OCI-LY1 (cell line): ENCODE measurements around the gene SAMD9.
"Not testable (repeated sequence)": the region's sequence is repeated elsewhere in the genome, so short reads cannot be mapped to it uniquely, and the experiment has no call there.

ENCODE experiments used
- H2AFZ ChIP-seq: fragments of 200-600 bp; sonication (generic), shearing (Covaris generic); 2 replicates; pipeline ENCODE4 v1.6.0; 2014; ENCODE audit warnings: antibody characterized with exemption, mild to moderate bottlenecking, low read length
- H3F3A ChIP-seq: fragments of 200-600 bp; sonication (generic), shearing (Covaris generic); 2 replicates; pipeline ENCODE4 v1.6.0; 2014; ENCODE audit warnings: mild to moderate bottlenecking, antibody characterized with exemption, low read length, moderate library complexity; ENCODE audit not compliant: insufficient read depth
- H3K27ac ChIP-seq: fragments of 200-600 bp; sonication (generic); 2 replicates; pipeline ENCODE4 v1.5.1; 2014; ENCODE audit warnings: low read length, mixed run types, mild to moderate bottlenecking, low read depth; ENCODE audit not compliant: poor library complexity, severe bottlenecking
- H3K27me3 ChIP-seq: fragments of 200-600 bp; sonication (generic); 2 replicates; pipeline ENCODE4 v1.6.0; 2014; ENCODE audit warnings: antibody characterized with exemption, mild to moderate bottlenecking, low read length, moderate library complexity; ENCODE audit not compliant: insufficient read depth
- H3K36me3 ChIP-seq: fragments of 200-600 bp; sonication (generic); 2 replicates; pipeline ENCODE4 v1.6.1; 2014; ENCODE audit warnings: mild to moderate bottlenecking, antibody characterized with exemption, low read length, moderate library complexity, mixed read lengths; ENCODE audit not compliant: insufficient read depth
- H3K4me1 ChIP-seq: fragments of 200-600 bp; sonication (generic); 2 replicates; pipeline ENCODE4 v1.5.1; 2014; ENCODE audit warnings: mild to moderate bottlenecking, low read length, moderate library complexity; ENCODE audit not compliant: insufficient read depth, severe bottlenecking
- H3K4me2 ChIP-seq: fragments of 200-600 bp; sonication (generic), shearing (Covaris generic); 2 replicates; pipeline ENCODE4 v1.6.1; 2014; ENCODE audit warnings: low read length
- H3K4me3 ChIP-seq: fragments of 200-600 bp; sonication (generic); 2 replicates; pipeline ENCODE4 v1.5.1; 2014; ENCODE audit warnings: low read length, low read depth, mild to moderate bottlenecking, mixed read lengths; ENCODE audit not compliant: poor library complexity, severe bottlenecking
- H3K79me2 ChIP-seq: fragments of 200-600 bp; shearing (Covaris generic); 2 replicates; pipeline ENCODE4 v1.6.1; 2016; ENCODE audit warnings: mixed run types, low read length, mixed read lengths; ENCODE audit not compliant: insufficient read depth
- H3K9ac ChIP-seq: fragments of 200-600 bp; sonication (generic), shearing (Covaris generic); 2 replicates; pipeline ENCODE4 v1.6.1; 2014; ENCODE audit warnings: mild to moderate bottlenecking, low read length, mixed read lengths
- H3K9me2 ChIP-seq: fragments of 200-600 bp; sonication (generic), shearing (Covaris generic); 2 replicates; pipeline ENCODE4 v1.6.1; 2014; ENCODE audit warnings: low read depth, mild to moderate bottlenecking, low read length, mixed read lengths
- H3K9me3 ChIP-seq: fragments of 200-600 bp; shearing (Covaris generic); 2 replicates; pipeline ENCODE4 v1.6.1; 2014; ENCODE audit warnings: low read length, mixed read lengths
- H4K20me1 ChIP-seq: fragments of 200-600 bp; sonication (generic), shearing (Covaris generic); 2 replicates; pipeline ENCODE4 v1.6.0; 2016; ENCODE audit warnings: mild to moderate bottlenecking, low read length; ENCODE audit not compliant: insufficient read depth
- EZH2 ChIP-seq: fragments of 200-600 bp; sonication (generic), shearing (Covaris generic); IDR thresholded peaks from 2 replicates; pipeline ENCODE4 v1.8.0; 2017; ENCODE audit warnings: borderline replicate concordance, mixed run types, mild to moderate bottlenecking, antibody characterized with exemption, low read length, moderate library complexity, mixed read lengths
- TF ChIP-seq, protein P1 (sequence below): fragments of 200-600 bp; sonication (generic), shearing (Covaris generic); IDR thresholded peaks from 2 replicates; pipeline ENCODE4 v1.5.1; 2017; ENCODE audit warnings: mild to moderate bottlenecking, antibody characterized with exemption, low read length, moderate library complexity, mixed read lengths

The SAMD9 gene

DNA sequence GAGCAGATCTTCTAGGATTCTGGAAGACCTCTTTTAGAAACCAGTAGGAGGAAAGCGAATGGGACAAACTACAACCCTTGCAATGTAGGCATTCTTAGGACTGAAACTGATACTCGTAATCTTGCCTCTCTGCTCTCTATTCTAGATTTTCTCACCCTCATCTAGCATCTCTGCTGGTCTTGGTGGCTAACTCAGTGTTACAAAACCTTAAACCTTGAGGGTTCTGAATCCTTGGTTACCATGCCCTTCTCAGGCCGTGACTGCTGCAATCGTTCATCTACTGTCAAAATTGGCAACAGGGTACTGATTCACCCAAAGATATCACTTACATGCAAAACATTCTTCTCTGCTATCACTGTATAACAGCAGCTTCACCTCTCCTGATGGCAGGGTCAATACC, 55.2 kb downstream of the SAMD9 start:
- H3K4me3 ChIP-seq = no peak overlapping the region
- H3K27ac ChIP-seq = no peak overlapping the region

DNA sequence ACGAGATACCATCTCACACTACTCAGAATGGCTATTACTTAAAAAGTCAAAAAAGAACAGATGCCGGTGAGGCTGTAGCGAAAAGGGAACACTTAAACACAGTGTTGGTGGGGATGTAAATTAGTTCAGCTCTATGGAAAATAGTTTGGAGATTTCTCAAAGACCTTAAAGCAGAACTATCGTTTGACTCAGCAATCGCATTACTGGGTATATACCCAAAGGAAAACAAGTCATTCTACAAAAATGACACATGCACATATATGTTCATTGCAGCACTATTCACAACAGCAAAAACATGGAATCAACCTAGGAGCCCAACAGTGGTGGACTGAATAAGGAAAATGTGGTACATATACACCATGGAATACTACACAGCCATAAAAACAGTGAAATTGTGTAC, 56.9 kb downstream of the SAMD9 start:
- no peak overlapping the region for H3K4me2 ChIP-seq
- H3K4me1 ChIP-seq = no peaks in the 10 kb centered on the region
- H3K9me3 ChIP-seq = peaks cover 3% of the 10 kb centered on the region; the same call in 1 of the 2 replicates
- no peak overlapping the region for H3K9ac ChIP-seq
- H3K9me2 ChIP-seq = no peaks in the 10 kb centered on the region
- H3K27ac ChIP-seq = no peak overlapping the region
- H3F3A ChIP-seq = no peaks in the 10 kb centered on the region
- no peaks in the 10 kb centered on the region for H3K36me3 ChIP-seq
- H2AFZ ChIP-seq = no peak overlapping the region
- no peak for TF ChIP-seq EZH2
- TF ChIP-seq, protein P1, sequence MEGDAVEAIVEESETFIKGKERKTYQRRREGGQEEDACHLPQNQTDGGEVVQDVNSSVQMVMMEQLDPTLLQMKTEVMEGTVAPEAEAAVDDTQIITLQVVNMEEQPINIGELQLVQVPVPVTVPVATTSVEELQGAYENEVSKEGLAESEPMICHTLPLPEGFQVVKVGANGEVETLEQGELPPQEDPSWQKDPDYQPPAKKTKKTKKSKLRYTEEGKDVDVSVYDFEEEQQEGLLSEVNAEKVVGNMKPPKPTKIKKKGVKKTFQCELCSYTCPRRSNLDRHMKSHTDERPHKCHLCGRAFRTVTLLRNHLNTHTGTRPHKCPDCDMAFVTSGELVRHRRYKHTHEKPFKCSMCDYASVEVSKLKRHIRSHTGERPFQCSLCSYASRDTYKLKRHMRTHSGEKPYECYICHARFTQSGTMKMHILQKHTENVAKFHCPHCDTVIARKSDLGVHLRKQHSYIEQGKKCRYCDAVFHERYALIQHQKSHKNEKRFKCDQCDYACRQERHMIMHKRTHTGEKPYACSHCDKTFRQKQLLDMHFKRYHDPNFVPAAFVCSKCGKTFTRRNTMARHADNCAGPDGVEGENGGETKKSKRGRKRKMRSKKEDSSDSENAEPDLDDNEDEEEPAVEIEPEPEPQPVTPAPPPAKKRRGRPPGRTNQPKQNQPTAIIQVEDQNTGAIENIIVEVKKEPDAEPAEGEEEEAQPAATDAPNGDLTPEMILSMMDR = no peak
- H4K20me1 ChIP-seq = no peaks in the 10 kb centered on the region
- no peak overlapping the region for H3K4me3 ChIP-seq
- no peaks in the 10 kb centered on the region for H3K79me2 ChIP-seq
- no peaks in the 10 kb centered on the region for H3K27me3 ChIP-seq

More for the DNA sequence above, 55.2 kb downstream of the SAMD9 start:
- no peaks in the 10 kb centered on the region for H3K27me3 ChIP-seq
- no peaks in the 10 kb centered on the region for H3K9me2 ChIP-seq
- H4K20me1 ChIP-seq = no peaks in the 10 kb centered on the region
- TF ChIP-seq, protein P1 = no peak
- TF ChIP-seq EZH2 = no peak
- peaks cover 3% of the 10 kb centered on the region; the same call in 1 of the 2 replicates for H3K9me3 ChIP-seq
- no peaks in the 10 kb centered on the region for H3K4me1 ChIP-seq
- no peaks in the 10 kb centered on the region for H3F3A ChIP-seq
- no peak overlapping the region for H2AFZ ChIP-seq
- no peak overlapping the region for H3K4me2 ChIP-seq
- no peaks in the 10 kb centered on the region for H3K79me2 ChIP-seq
- H3K36me3 ChIP-seq = no peaks in the 10 kb centered on the region
- no peak overlapping the region for H3K9ac ChIP-seq

DNA sequence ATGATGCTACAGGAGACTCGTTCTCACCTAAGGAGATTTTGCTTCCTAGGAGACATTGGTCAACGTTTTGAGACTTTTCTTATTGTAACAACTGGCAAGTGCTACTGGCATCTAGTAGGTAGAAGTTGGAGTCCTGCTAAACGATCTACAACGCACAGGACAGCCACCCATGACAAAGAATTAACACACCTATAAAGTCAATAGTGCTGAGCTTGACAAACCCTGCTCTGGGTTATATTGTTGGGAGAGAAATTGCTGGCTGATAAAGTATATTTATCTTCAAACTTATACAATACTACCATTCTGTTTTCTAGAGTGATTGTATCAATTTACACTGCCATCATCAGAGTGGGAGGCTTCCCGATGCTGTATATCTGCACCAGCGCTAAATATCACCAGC, 57.8 kb downstream of the SAMD9 start:
- H3K9ac ChIP-seq = no peak overlapping the region
- no peaks in the 10 kb centered on the region for H4K20me1 ChIP-seq
- no peak overlapping the region for H3K4me2 ChIP-seq
- no peaks in the 10 kb centered on the region for H3K9me3 ChIP-seq
- H2AFZ ChIP-seq = no peak overlapping the region
- no peaks in the 10 kb centered on the region for H3K27me3 ChIP-seq
- no peaks in the 10 kb centered on the region for H3K79me2 ChIP-seq
- H3K36me3 ChIP-seq = no peaks in the 10 kb centered on the region
- H3K27ac ChIP-seq = no peak overlapping the region
- TF ChIP-seq EZH2 = no peak
- TF ChIP-seq, protein P1 = no peak
- no peaks in the 10 kb centered on the region for H3K9me2 ChIP-seq
- H3K4me1 ChIP-seq = no peaks in the 10 kb centered on the region
- H3K4me3 ChIP-seq = no peak overlapping the region
- H3F3A ChIP-seq = no peaks in the 10 kb centered on the region

DNA sequence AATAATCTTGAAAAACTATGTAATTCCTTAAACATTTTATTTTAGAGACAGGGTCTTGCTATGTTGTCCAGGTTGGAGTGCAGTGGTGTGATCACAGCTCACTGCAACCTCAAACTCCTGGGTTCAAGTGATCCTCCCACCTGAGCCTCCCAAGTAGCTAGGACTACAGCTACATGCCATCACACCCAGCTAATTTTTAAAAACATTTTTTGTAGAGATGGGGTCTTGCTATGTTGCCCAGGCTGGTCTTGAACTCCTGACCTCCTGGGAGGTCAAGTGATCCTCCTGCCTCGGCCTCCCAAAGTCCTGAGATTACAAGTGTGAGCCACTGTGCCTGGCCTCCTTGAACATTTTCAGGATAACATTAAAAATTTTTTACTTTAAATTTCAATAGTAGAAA, 61.2 kb downstream of the SAMD9 start:
- H3K4me1 ChIP-seq, H3K4me3 ChIP-seq, H3F3A ChIP-seq, H4K20me1 ChIP-seq, H3K27ac ChIP-seq, H3K27me3 ChIP-seq, H2AFZ ChIP-seq, H3K9me3 ChIP-seq, H3K9ac ChIP-seq, H3K9me2 ChIP-seq, H3K36me3 ChIP-seq, H3K4me2 ChIP-seq, H3K79me2 ChIP-seq: not testable (repeated sequence)
